HCT116 (cell line): Measurements from ENCODE around the gene LASP1.

Experiments
- CTCF ChIP-seq, 3 experiments: fragments of 200-600 bp in 1 of 3; sonication (generic) in 1 of 3; IDR thresholded peaks in 2 of 3; conservative IDR thresholded peaks in 1 of 3; 2 replicates each; pipeline ENCODE4 v1.5.1; 2012 to 2017; ENCODE audit warnings: low read depth in 2 of 3, low read length in 2 of 3, antibody characterized with exemption in 1 of 3, borderline replicate concordance in 1 of 3, control low read depth in 1 of 3, mild to moderate bottlenecking in 1 of 3, mixed read lengths in 1 of 3, mixed run types in 1 of 3, moderate library complexity in 1 of 3; ENCODE audit not compliant: insufficient read depth in 1 of 3
- EGR1 ChIP-seq: IDR thresholded peaks from 2 replicates; pipeline ENCODE4 v1.6.1; 2012; ENCODE audit warnings: low read depth
- EZH2 ChIP-seq: fragments of 200-600 bp; sonication (generic); IDR thresholded peaks from 2 replicates; pipeline ENCODE4 v1.6.1; 2017; ENCODE audit warnings: antibody characterized with exemption, mixed run types
- JUND ChIP-seq: IDR thresholded peaks from 2 replicates; pipeline ENCODE4 v1.6.1; 2012
- POLR2A ChIP-seq: IDR thresholded peaks from 2 replicates; pipeline ENCODE4 v1.7.0; 2011; ENCODE audit warnings: borderline replicate concordance; ENCODE audit not compliant: insufficient read depth, insufficient read length; ENCODE audit errors: extremely low read depth
- POLR2AphosphoS5 ChIP-seq: IDR thresholded peaks from 2 replicates; pipeline ENCODE4 v1.6.1; 2011; ENCODE audit warnings: mild to moderate bottlenecking, low read depth, low read length, moderate library complexity
- SP1 ChIP-seq: IDR thresholded peaks from 2 replicates; pipeline ENCODE4 v1.6.1; 2012; ENCODE audit warnings: low read depth
- SRF ChIP-seq: IDR thresholded peaks from 2 replicates; pipeline ENCODE4 v1.6.1; 2012; ENCODE audit warnings: low read depth
- TCF7L2 ChIP-seq: IDR thresholded peaks from 2 replicates; pipeline ENCODE4 v1.7.0; 2011; ENCODE audit warnings: borderline replicate concordance, inconsistent platforms; ENCODE audit not compliant: insufficient read depth, insufficient read length; ENCODE audit errors: extremely low read depth
- YY1 ChIP-seq: IDR thresholded peaks from 2 replicates; pipeline ENCODE4 v1.6.1; 2011; ENCODE audit warnings: low read length, low read depth, moderate library complexity, mild to moderate bottlenecking; ENCODE audit not compliant: insufficient replicate concordance; ENCODE audit errors: extremely low read depth
- TF ChIP-seq, protein P1 (sequence below): IDR thresholded peaks from 2 replicates; pipeline ENCODE4 v1.6.1; 2012
- TF ChIP-seq, protein P2 (sequence below): IDR thresholded peaks from 2 replicates; pipeline ENCODE4 v1.6.1; 2011; ENCODE audit warnings: mild to moderate bottlenecking, low read length, moderate library complexity; ENCODE audit not compliant: insufficient replicate concordance; ENCODE audit errors: extremely low read depth
- TF ChIP-seq, protein P3 (sequence below): IDR thresholded peaks from 2 replicates; pipeline ENCODE4 v1.6.1; 2012; ENCODE audit warnings: low read depth

- TF ChIP-seq CTCF (IDR thresholded peaks at IDR 0.05 in 2 of 3, conservative IDR thresholded peaks at IDR 0.05 in 1 of 3; ENCODE audit: borderline replicate concordance in 1 of 3, insufficient read depth in 1 of 3, low read depth in 2 of 3, low read length in 2 of 3) (peak in 2 of 3 experiments; percentile 3 to 13; a peak in 2 of 6 replicates), EZH2 (no peak), POLR2A (no peak), TCF7L2 (no peak), SP1 (no peak), YY1 (no peak), EGR1 (no peak), POLR2AphosphoS5 (no peak), SRF (no peak), JUND (no peak)
- TF ChIP-seq, protein P1, sequence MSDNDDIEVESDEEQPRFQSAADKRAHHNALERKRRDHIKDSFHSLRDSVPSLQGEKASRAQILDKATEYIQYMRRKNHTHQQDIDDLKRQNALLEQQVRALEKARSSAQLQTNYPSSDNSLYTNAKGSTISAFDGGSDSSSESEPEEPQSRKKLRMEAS = no peak
- TF ChIP-seq, protein P2, sequence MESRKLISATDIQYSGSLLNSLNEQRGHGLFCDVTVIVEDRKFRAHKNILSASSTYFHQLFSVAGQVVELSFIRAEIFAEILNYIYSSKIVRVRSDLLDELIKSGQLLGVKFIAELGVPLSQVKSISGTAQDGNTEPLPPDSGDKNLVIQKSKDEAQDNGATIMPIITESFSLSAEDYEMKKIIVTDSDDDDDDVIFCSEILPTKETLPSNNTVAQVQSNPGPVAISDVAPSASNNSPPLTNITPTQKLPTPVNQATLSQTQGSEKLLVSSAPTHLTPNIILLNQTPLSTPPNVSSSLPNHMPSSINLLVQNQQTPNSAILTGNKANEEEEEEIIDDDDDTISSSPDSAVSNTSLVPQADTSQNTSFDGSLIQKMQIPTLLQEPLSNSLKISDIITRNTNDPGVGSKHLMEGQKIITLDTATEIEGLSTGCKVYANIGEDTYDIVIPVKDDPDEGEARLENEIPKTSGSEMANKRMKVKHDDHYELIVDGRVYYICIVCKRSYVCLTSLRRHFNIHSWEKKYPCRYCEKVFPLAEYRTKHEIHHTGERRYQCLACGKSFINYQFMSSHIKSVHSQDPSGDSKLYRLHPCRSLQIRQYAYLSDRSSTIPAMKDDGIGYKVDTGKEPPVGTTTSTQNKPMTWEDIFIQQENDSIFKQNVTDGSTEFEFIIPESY = no peak
- TF ChIP-seq, protein P3, sequence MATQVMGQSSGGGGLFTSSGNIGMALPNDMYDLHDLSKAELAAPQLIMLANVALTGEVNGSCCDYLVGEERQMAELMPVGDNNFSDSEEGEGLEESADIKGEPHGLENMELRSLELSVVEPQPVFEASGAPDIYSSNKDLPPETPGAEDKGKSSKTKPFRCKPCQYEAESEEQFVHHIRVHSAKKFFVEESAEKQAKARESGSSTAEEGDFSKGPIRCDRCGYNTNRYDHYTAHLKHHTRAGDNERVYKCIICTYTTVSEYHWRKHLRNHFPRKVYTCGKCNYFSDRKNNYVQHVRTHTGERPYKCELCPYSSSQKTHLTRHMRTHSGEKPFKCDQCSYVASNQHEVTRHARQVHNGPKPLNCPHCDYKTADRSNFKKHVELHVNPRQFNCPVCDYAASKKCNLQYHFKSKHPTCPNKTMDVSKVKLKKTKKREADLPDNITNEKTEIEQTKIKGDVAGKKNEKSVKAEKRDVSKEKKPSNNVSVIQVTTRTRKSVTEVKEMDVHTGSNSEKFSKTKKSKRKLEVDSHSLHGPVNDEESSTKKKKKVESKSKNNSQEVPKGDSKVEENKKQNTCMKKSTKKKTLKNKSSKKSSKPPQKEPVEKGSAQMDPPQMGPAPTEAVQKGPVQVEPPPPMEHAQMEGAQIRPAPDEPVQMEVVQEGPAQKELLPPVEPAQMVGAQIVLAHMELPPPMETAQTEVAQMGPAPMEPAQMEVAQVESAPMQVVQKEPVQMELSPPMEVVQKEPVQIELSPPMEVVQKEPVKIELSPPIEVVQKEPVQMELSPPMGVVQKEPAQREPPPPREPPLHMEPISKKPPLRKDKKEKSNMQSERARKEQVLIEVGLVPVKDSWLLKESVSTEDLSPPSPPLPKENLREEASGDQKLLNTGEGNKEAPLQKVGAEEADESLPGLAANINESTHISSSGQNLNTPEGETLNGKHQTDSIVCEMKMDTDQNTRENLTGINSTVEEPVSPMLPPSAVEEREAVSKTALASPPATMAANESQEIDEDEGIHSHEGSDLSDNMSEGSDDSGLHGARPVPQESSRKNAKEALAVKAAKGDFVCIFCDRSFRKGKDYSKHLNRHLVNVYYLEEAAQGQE = no peak
Observed at GRCh38 chr17:38917259-38917658, 47.4 kb downstream of the LASP1 start.
